GM12878 (cell line): ENCODE data around the gene ATP8A1. TPM values are rescaled to one million over a fixed set of nuclear protein-coding genes. Genes with fewer than 3 reads are reported as not detected.

Experiments
- ASH2L ChIP-seq: fragments of 300-600, 200-600 bp; sonication (generic); IDR thresholded peaks from 2 replicates; pipeline ENCODE4 v1.6.1; 2017; ENCODE audit warnings: low read depth, mild to moderate bottlenecking, borderline replicate concordance
- BMI1 ChIP-seq: fragments of 450-650 bp; IDR thresholded peaks from 2 replicates; pipeline ENCODE4 v1.6.1; 2016; ENCODE audit warnings: mild to moderate bottlenecking, moderate library complexity, borderline replicate concordance
- ELK1 ChIP-seq: IDR thresholded peaks from 2 replicates; pipeline ENCODE4 v1.6.1; 2012; ENCODE audit warnings: low read depth, low read length, improper control_type of control experiment
- IKZF2 ChIP-seq, 2 experiments: fragments of 450-650 bp; IDR thresholded peaks; 2 replicates each; pipeline ENCODE4 v1.6.1; 2017; ENCODE audit warnings: mild to moderate bottlenecking in 2 of 2, moderate library complexity in 2 of 2
- IRF5 ChIP-seq: fragments of 450-650 bp; IDR thresholded peaks from 2 replicates; pipeline ENCODE4 v1.6.1; 2017; ENCODE audit warnings: borderline replicate concordance
- KLF5 ChIP-seq: fragments of 450-650 bp; IDR thresholded peaks from 2 replicates; pipeline ENCODE4 v1.6.1; 2014; ENCODE audit warnings: mild to moderate bottlenecking; ENCODE audit not compliant: partially characterized antibody
- MEF2B ChIP-seq: fragments of 450-650 bp; IDR thresholded peaks from 2 replicates; pipeline ENCODE4 v1.6.1; 2018; ENCODE audit warnings: mild to moderate bottlenecking, moderate library complexity; ENCODE audit not compliant: partially characterized antibody, poor library complexity, severe bottlenecking
- NFYB ChIP-seq: IDR thresholded peaks from 2 replicates; pipeline ENCODE4 v1.6.1; 2011; ENCODE audit warnings: low read depth, mild to moderate bottlenecking, low read length, improper control_type of control experiment, moderate library complexity; ENCODE audit not compliant: insufficient read depth
- NR2C1 ChIP-seq: fragments of 450-650 bp; IDR thresholded peaks from 2 replicates; pipeline ENCODE4 v1.6.1; 2017; ENCODE audit warnings: antibody characterized with exemption, mild to moderate bottlenecking, moderate library complexity
- PBX3 ChIP-seq: IDR thresholded peaks from 2 replicates; pipeline ENCODE4 v1.6.1; 2011; ENCODE audit warnings: mild to moderate bottlenecking, low read depth, low read length, moderate library complexity; ENCODE audit not compliant: insufficient replicate concordance
- POLR2AphosphoS2 ChIP-seq: IDR thresholded peaks from 2 replicates; pipeline ENCODE4 v1.6.1; 2011; ENCODE audit warnings: low read depth, mild to moderate bottlenecking, low read length, improper control_type of control experiment, moderate library complexity
- POU2F2 ChIP-seq: IDR thresholded peaks from 3 replicates; pipeline ENCODE4 v1.6.1; 2011; ENCODE audit warnings: low read depth, mild to moderate bottlenecking, low read length, borderline replicate concordance
- RBBP5 ChIP-seq: fragments of 200-600 bp; sonication (generic); conservative IDR thresholded peaks from 2 replicates; pipeline ENCODE4 v1.6.1; 2016
- SP1 ChIP-seq: IDR thresholded peaks from one replicate; pipeline ENCODE4 v1.6.1; 2011; ENCODE audit warnings: low read depth, low read length
- STAT3 ChIP-seq: IDR thresholded peaks from 2 replicates; pipeline ENCODE4 v1.6.1; 2011; ENCODE audit warnings: low read depth, low read length, improper control_type of control experiment
- TARDBP ChIP-seq: IDR thresholded peaks from 2 replicates; pipeline ENCODE4 v1.6.1; 2016; ENCODE audit warnings: borderline replicate concordance
- ZBTB11 ChIP-seq: fragments of 450-650 bp; formaldehyde crosslinking; IDR thresholded peaks from 2 replicates; pipeline ENCODE4 v1.5.0; 2022; ENCODE audit warnings: mild to moderate bottlenecking, missing genetic modification characterization
- polyA plus RNA-seq, 11 experiments: library from polyadenylated mRNA; depleted of rRNA in 4 of 11; unstranded in 6 of 11; stranded (reverse) in 5 of 11; fragments of >200 nt; fragmentation: Nextera tagmentation in 4 of 11; fragmentation: Illumina TruSeq in 1 of 11; extraction: Ambion mirVana in 4 of 11; extraction: Trizol in 1 of 11; gene quantifications; 1 replicate in 1 of 11; 2 replicates in 10 of 11; pipeline versions ENCODE4 v1.2.1 to v1.2.3, GENCODE V29; 2011 to 2016; ENCODE audit warnings: inconsistent platforms in 2 of 11, missing spikeins in 2 of 11, low read depth in 1 of 11
- total RNA-seq, 4 experiments: library from RNA; depleted of rRNA in 3 of 4; stranded (reverse); fragments of >200 nt in 3 of 4; fragmentation: Illumina TruSeq in 1 of 4; extraction: Trizol in 1 of 4; gene quantifications; 2 replicates each; pipeline versions ENCODE4 v1.2.1 to v1.2.3, GENCODE V29; 2013 to 2021

Gene ATP8A1
- total and polyA plus RNA-seq, 10 of the 15 experiments (the other 5 are each of a cell fraction or from before 2014, with no cell fraction given) = 9.0 to 116 (median 37.3) TPM

- TF ChIP-seq IKZF2 (IDR thresholded peaks at IDR 0.05) (peak; percentile 39 to 43; a peak in 1 of 4 replicates), BMI1 (no peak), SP1 (no peak), ELK1 (no peak), RBBP5 (no peak), ASH2L (no peak), STAT3 (no peak), IRF5 (no peak), TARDBP (no peak), ZBTB11 (no peak), MEF2B (peak; percentile 67), POU2F2 (no peak), POLR2AphosphoS2 (no peak), NFYB (no peak), KLF5 (no peak), NR2C1 (no peak), PBX3 (no peak)
These were observed 24.1 kb downstream of the ATP8A1 start (continued) for GRCh38 chr4:42632653-42633382.
